A549 (cell line): ENCODE measurements around the gene TGFB1. TPM values are rescaled to one million over a fixed set of nuclear protein-coding genes. Genes with fewer than 3 reads are reported as not detected.
A peak's percentile ranks its signal among the peaks of the same experiment; 100 is the strongest.

Experiments
- ATAC-seq, 2 experiments: fragments of 200-7000 bp in 1 of 2; fragments of >200 bp in 1 of 2; cut with Nextera tagmentation in 1 of 2; cut with Tn5 transposase in 1 of 2; 3 replicates each; pipeline versions ENCODE4 v1.8.0 to v1.9.1; 2018 to 2020; ENCODE audit warnings: mild to moderate bottlenecking in 1 of 2, moderate library complexity in 1 of 2
- CTCF ChIA-PET: fragments of 300-600 bp; sonication (Branson Sonifier 250); formaldehyde crosslinking; extraction: SDS; loops from one replicate; lab custom pipeline; 2021; ENCODE audit warnings: antibody characterized with exemption, inconsistent platforms; lab: Yijun Ruan, JAX
- POLR2A ChIA-PET: fragments of 350-600 bp; formaldehyde crosslinking; extraction: SDS; loops from one replicate; lab custom pipeline; 2021; ENCODE audit warnings: antibody characterized with exemption, inconsistent platforms; lab: Yijun Ruan, JAX
- DNase-seq, 2 experiments: peaks; one replicate each; pipeline versions ENCODE4 v3.0.0 to v3.0.0-alpha.2; 2011 to 2016; ENCODE audit warnings: low read depth in 1 of 2, low spot score in 1 of 2
- FAIRE-seq: peaks from 2 replicates; lab custom pipeline; 2011; peaks lifted over from hg19 to GRCh38; lab: Jason Lieb, UNC
- H3K27ac ChIP-seq, 2 experiments: fragments of >200 bp; sonication (Bioruptor Twin); formaldehyde crosslinking; 3 replicates each; pipeline ENCODE4 v1.5.1; 2016 to 2017
- H3K4me1 ChIP-seq: fragments of >200 bp; sonication (Bioruptor Twin); formaldehyde crosslinking; 3 replicates; pipeline ENCODE4 v1.6.1; 2016
- H3K4me2 ChIP-seq: fragments of >200 bp; sonication (Bioruptor Twin); formaldehyde crosslinking; 3 replicates; pipeline ENCODE4 v1.6.1; 2016
- H3K4me3 ChIP-seq: fragments of >200 bp; sonication (Bioruptor Twin); formaldehyde crosslinking; 3 replicates; pipeline ENCODE4 v1.5.1; 2016
- H3K9me3 ChIP-seq: fragments of >200 bp; sonication (Bioruptor Twin); formaldehyde crosslinking; 3 replicates; pipeline ENCODE4 v1.6.1; 2016
- ATOH8 ChIP-seq: fragments of 250-450 bp; sonication (Bioruptor Pico); IDR thresholded peaks from 2 replicates; pipeline ENCODE4 v1.5.0; 2020; ENCODE audit warnings: low read depth, mild to moderate bottlenecking, moderate library complexity
- BCL3 ChIP-seq: fragments of >200 bp; sonication (Bioruptor Twin); formaldehyde crosslinking; IDR thresholded peaks from 3 replicates; pipeline ENCODE4 v1.6.1; 2016
- CHD2 ChIP-seq: fragments of 150-350 bp; IDR thresholded peaks from 2 replicates; pipeline ENCODE4 v1.6.1; 2014; ENCODE audit warnings: low read length; ENCODE audit not compliant: partially characterized antibody
- CHD4 ChIP-seq: fragments of 200-600 bp; sonication (generic); IDR thresholded peaks from 2 replicates; pipeline ENCODE4 v1.6.1; 2016; ENCODE audit warnings: antibody characterized with exemption, mild to moderate bottlenecking, borderline replicate concordance
- CTCF ChIP-seq: fragments of >200 bp; sonication (Bioruptor Twin); formaldehyde crosslinking; IDR thresholded peaks from 3 replicates; pipeline ENCODE4 v1.5.1; 2016
- E2F6 ChIP-seq: IDR thresholded peaks from 2 replicates; pipeline ENCODE4 v1.6.1; 2012; ENCODE audit warnings: low read depth, borderline replicate concordance
- EHF ChIP-seq: fragments of 250-450 bp; sonication (Bioruptor Pico); IDR thresholded peaks from 2 replicates; pipeline ENCODE4 v1.5.0; 2020; ENCODE audit warnings: mild to moderate bottlenecking
- ESRRA ChIP-seq: fragments of 150-350 bp; IDR thresholded peaks from 2 replicates; pipeline ENCODE4 v1.6.1; 2014; ENCODE audit warnings: mild to moderate bottlenecking, low read length, borderline replicate concordance
- FOSB ChIP-seq: fragments of 250-450 bp; sonication (Bioruptor Pico); IDR thresholded peaks from 2 replicates; pipeline ENCODE4 v1.5.0; 2020; ENCODE audit warnings: mild to moderate bottlenecking, moderate library complexity
- FOSL2 ChIP-seq, 2 experiments: fragments of 450-650 bp in 1 of 2; fragments of >200 bp in 1 of 2; sonication (Bioruptor Twin) in 1 of 2; formaldehyde crosslinking; IDR thresholded peaks; 2 replicates each; pipeline versions ENCODE4 v1.5.0 to v1.6.1; 2016 to 2020; ENCODE audit warnings: mild to moderate bottlenecking in 1 of 2, moderate library complexity in 1 of 2
- GATA3 ChIP-seq: IDR thresholded peaks from 2 replicates; pipeline ENCODE4 v1.6.1; 2012; ENCODE audit warnings: borderline replicate concordance
- HDAC2 ChIP-seq: fragments of 200-600 bp; sonication (generic); IDR thresholded peaks from 2 replicates; pipeline ENCODE4 v1.6.1; 2016
- HEYL ChIP-seq: fragments of 250-450 bp; sonication (Bioruptor Pico); IDR thresholded peaks from 2 replicates; pipeline ENCODE4 v1.8.0; 2021; ENCODE audit warnings: mild to moderate bottlenecking, moderate library complexity
- HOXA7 ChIP-seq: fragments of 250-450 bp; sonication (Bioruptor Pico); IDR thresholded peaks from 2 replicates; pipeline ENCODE4 v1.5.0; 2020; ENCODE audit warnings: mild to moderate bottlenecking, moderate library complexity
- JUN ChIP-seq, 2 experiments: fragments of >200 bp; sonication (Bioruptor Twin); formaldehyde crosslinking; IDR thresholded peaks; 2 replicates in 1 of 2; 3 replicates in 1 of 2; pipeline ENCODE4 v1.6.1; 2016 to 2017
- JUNB ChIP-seq: fragments of >200 bp; sonication (Bioruptor Twin); formaldehyde crosslinking; IDR thresholded peaks from 2 replicates; pipeline ENCODE4 v1.6.1; 2016
- MAX ChIP-seq: IDR thresholded peaks from 2 replicates; pipeline ENCODE4 v1.6.1; 2012
- MAZ ChIP-seq: fragments of 150-350 bp; IDR thresholded peaks from 2 replicates; pipeline ENCODE4 v1.6.1; 2014; ENCODE audit warnings: antibody characterized with exemption, low read depth, low read length, borderline replicate concordance
- NFE2L2 ChIP-seq: fragments of 150-350 bp; conservative IDR thresholded peaks from 2 replicates; pipeline ENCODE4 v1.6.1; 2014; ENCODE audit warnings: low read length
- NPAS2 ChIP-seq: fragments of 250-450 bp; sonication (Bioruptor Pico); IDR thresholded peaks from 2 replicates; pipeline ENCODE4 v1.8.0; 2022; ENCODE audit warnings: mild to moderate bottlenecking, moderate library complexity, borderline replicate concordance
- NR3C1 ChIP-seq: fragments of >200 bp; sonication (Bioruptor Twin); formaldehyde crosslinking; IDR thresholded peaks from 3 replicates; pipeline ENCODE4 v1.6.1; 2017
- PBX3 ChIP-seq: IDR thresholded peaks from 2 replicates; pipeline ENCODE4 v1.6.1; 2012
- POLR2A ChIP-seq: IDR thresholded peaks from 2 replicates; pipeline ENCODE4 v1.6.1; 2012; ENCODE audit warnings: mild to moderate bottlenecking, low read length
- POLR2AphosphoS2 ChIP-seq: conservative IDR thresholded peaks from 2 replicates; pipeline ENCODE4 v1.6.1; 2012; ENCODE audit warnings: low read length, improper control_type of control experiment, inconsistent platforms
- RAD21 ChIP-seq, 2 experiments: fragments of >200 bp in 1 of 2; sonication (Bioruptor Twin) in 1 of 2; formaldehyde crosslinking in 1 of 2; IDR thresholded peaks in 1 of 2; conservative IDR thresholded peaks in 1 of 2; 2 replicates in 1 of 2; 3 replicates in 1 of 2; pipeline ENCODE4 v1.6.1; 2012 to 2018; ENCODE audit warnings: inconsistent platforms in 1 of 2
- SMC3 ChIP-seq: fragments of >200 bp; sonication (Bioruptor Twin); formaldehyde crosslinking; IDR thresholded peaks from 3 replicates; pipeline ENCODE4 v1.6.1; 2018; ENCODE audit warnings: inconsistent platforms
- TP53 ChIP-seq: fragments of 250-450 bp; sonication (Bioruptor Pico); IDR thresholded peaks from 2 replicates; pipeline ENCODE4 v1.5.0; 2021; ENCODE audit warnings: mild to moderate bottlenecking, moderate library complexity
- USF2 ChIP-seq: fragments of 450-650 bp; IDR thresholded peaks from 2 replicates; pipeline ENCODE4 v1.6.1; 2014; ENCODE audit warnings: antibody characterized with exemption
- ZC3H11A ChIP-seq: fragments of 450-650 bp; IDR thresholded peaks from 2 replicates; pipeline ENCODE4 v1.6.1; 2014; ENCODE audit warnings: antibody characterized with exemption, mild to moderate bottlenecking
- ZFP36 ChIP-seq: fragments of 450-650 bp; IDR thresholded peaks from 2 replicates; pipeline ENCODE4 v1.6.1; 2014; ENCODE audit warnings: borderline replicate concordance; ENCODE audit not compliant: partially characterized antibody
- ZNF302 ChIP-seq: fragments of 250-450 bp; sonication (Bioruptor Pico); IDR thresholded peaks from 2 replicates; pipeline ENCODE4 v1.9.0; 2021; ENCODE audit warnings: inconsistent platforms, mild to moderate bottlenecking, moderate library complexity
- ZSCAN20 ChIP-seq: fragments of 250-450 bp; sonication (Bioruptor Pico); IDR thresholded peaks from 2 replicates; pipeline ENCODE4 v1.8.0; 2022; ENCODE audit warnings: mild to moderate bottlenecking, moderate library complexity
- WGBS: methylation state at CpG from one replicate; pipeline ENCODE4 v1.1.6; 2017; ENCODE audit errors: missing lambda C conversion rate; 5-methylcytosine and 5-hydroxymethylcytosine counted together
- polyA plus RNA-seq, 4 experiments: library from polyadenylated mRNA; depleted of rRNA in 3 of 4; stranded (reverse); fragments of >200 nt; fragmentation: RNase III in 1 of 4; extraction: RNeasy Plus Mini Kit Qiagen cat#74134 plus additional on column Dnase treatment in 1 of 4; gene quantifications; 2 replicates in 3 of 4; 3 replicates in 1 of 4; pipeline ENCODE4 v1.2.3, GENCODE V29; 2011 to 2017

TGFB1 gene
- polyA plus RNA-seq, 2 of the 4 experiments (the other 2 are of a cell fraction): 6.0 to 83.2 TPM

- TF ChIP-seq GATA3: no peak; the same call in 1 of the 2 replicates
- TF ChIP-seq CHD2: no peak
- TF ChIP-seq ESRRA: no peak
- peak; percentile 96 to 97 for TF ChIP-seq RAD21 (conservative IDR thresholded peaks at IDR 0.05 in 1 of 2, IDR thresholded peaks at IDR 0.05 in 1 of 2)
- peak; percentile 95 for TF ChIP-seq POLR2AphosphoS2
- TF ChIP-seq JUNB: no peak
- no peak for TF ChIP-seq HDAC2
- TF ChIP-seq USF2: no peak
- TF ChIP-seq TP53 (CRISPR knock-in tag): 0 out of 2 replicates have a peak, but pooled peaks have one; percentile 11
- TF ChIP-seq CTCF: peak; percentile 100
- no peak for TF ChIP-seq POLR2A
- no peak for TF ChIP-seq NPAS2 (CRISPR knock-in tag)
- no peak for TF ChIP-seq ZNF302 (CRISPR knock-in tag)
- no peak for TF ChIP-seq FOSL2 (IDR thresholded peaks at IDR 0.05)
- no peak for TF ChIP-seq FOSL2 (CRISPR knock-in tag; IDR thresholded peaks at IDR 0.05)
- TF ChIP-seq E2F6: no peak
- TF ChIP-seq JUN (IDR thresholded peaks at IDR 0.05): peak; percentile 34 to 63; a peak in 3 of 5 replicates
- peak; percentile 88 for TF ChIP-seq SMC3
- no peak for TF ChIP-seq MAZ
- TF ChIP-seq MAX: no peak; the same call in 1 of the 2 replicates
- TF ChIP-seq BCL3: no peak
- TF ChIP-seq HEYL (CRISPR knock-in tag): no peak
- TF ChIP-seq PBX3: peak; percentile 10; the same call in 1 of the 2 replicates
Observed at GRCh38 chr19:41308450-41309179, 45.1 kb downstream of the TGFB1 start (continued).

GRCh38 chr19:41307954-41308449 lies 45.7 kb downstream of the TGFB1 start:
- Histone ChIP-seq H3K27ac (peak overlapping the region; percentile 10 to 92; a peak in 5 of 6 replicates), H3K4me1 (peaks cover 24% of the 10 kb centered on the region), H3K4me2 (0 out of 3 replicates have a peak overlapping the region, but pooled peaks have one; percentile 89), H3K4me3 (no peak overlapping the region), H3K9me3 (no peaks in the 10 kb centered on the region)
- 60% methylated on average over 4 of the region's 4 CpGs for WGBS
- ChIA-PET POLR2A (interaction anchor here (0.6 to 4.4 kb wide), 4 partner anchors 44 to 879 kb away, joined by 3 to 28 read pairs (median 14); partner anchors contain the start of gene HNRNPUL1), CTCF (interaction anchor here (0.6 to 19.5 kb wide), 72 partner anchors 12 to 650 kb away, joined by 3 to 598 read pairs (median 5); partner anchors contain the start of genes AXL, B9D2, CEACAM21 and CYP2F1)
- peak; percentile 8 to 17; a peak in 5 of 6 replicates for ATAC-seq
- DNase-seq: no peak
- no peak for FAIRE-seq
- TF ChIP-seq FOSL2 (IDR thresholded peaks at IDR 0.05) (no peak), FOSL2 (CRISPR knock-in tag; IDR thresholded peaks at IDR 0.05) (no peak), ATOH8 (CRISPR knock-in tag) (no peak), NR3C1 (no peak), NFE2L2 (no peak), EHF (no peak), SMC3 (no peak), ZSCAN20 (CRISPR knock-in tag) (no peak), HOXA7 (CRISPR knock-in tag) (0 out of 2 replicates have a peak, but pooled peaks have one; percentile 74), ZFP36 (peak; percentile 80), FOSB (CRISPR knock-in tag) (peak; percentile 75; the same call in 1 of the 2 replicates), CHD4 (no peak), POLR2AphosphoS2 (no peak), ZC3H11A (no peak)
- TF ChIP-seq, all 56 proteins: peak for 3
